SK-N-MC (cell line): Measurements from ENCODE around the gene C1QTNF9B.

ENCODE experiments used
- EZH2 ChIP-seq: fragments of 200-600 bp; sonication (generic); IDR thresholded peaks from one replicate; pipeline ENCODE4 v1.6.1; 2017; ENCODE audit warnings: antibody characterized with exemption
- FOXP2 ChIP-seq: optimal IDR thresholded peaks from 2 replicates; pipeline ENCODE3; 2011; ENCODE audit warnings: mild to moderate bottlenecking, moderate library complexity; ENCODE audit not compliant: insufficient read depth; ENCODE audit errors: extremely low read length, control extremely low read depth
- POLR2AphosphoS5 ChIP-seq: IDR thresholded peaks from 2 replicates; pipeline ENCODE4 v1.6.1; 2012; ENCODE audit warnings: mild to moderate bottlenecking, low read depth, low read length, borderline replicate concordance

DNA sequence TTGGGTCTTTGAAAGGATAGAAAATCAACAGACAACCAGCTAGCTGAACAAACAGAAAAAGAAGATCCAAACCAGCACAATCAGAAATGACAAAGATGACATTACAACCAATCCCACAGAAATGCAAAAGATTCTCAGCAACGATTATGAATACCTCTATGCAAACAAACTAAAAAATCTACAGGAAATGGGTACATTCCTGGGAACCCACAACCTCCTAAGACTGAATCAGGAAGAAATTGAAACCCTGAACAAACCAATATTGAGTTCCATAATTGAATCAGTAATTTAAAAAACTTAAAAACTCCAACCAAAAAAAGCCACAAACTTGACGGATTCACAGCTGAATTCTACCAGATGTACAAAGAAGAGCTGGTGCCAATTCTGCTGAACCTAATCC is 20.9 kb upstream of the C1QTNF9B start:
- no peak for TF ChIP-seq POLR2AphosphoS5
- no peak for TF ChIP-seq EZH2
- no peak for TF ChIP-seq FOXP2
